ENCODE results near the gene ZC2HC1B.

Gene ZC2HC1B

GRCh38 chr6:143940011-143940597 lies 75.8 kb downstream of the ZC2HC1B start:
- TF ChIP-seq CTCF (IDR thresholded peaks at IDR 0.05; ENCODE audit: insufficient read depth, low read depth, low read length, missing control alignments) = peak; percentile 85
- H3K4me3 ChIP-seq (ENCODE audit: low read depth, low read length) = no peak overlapping the region
- peak; percentile 84 for DNase-seq (ENCODE audit: low read depth)

GRCh38 chr6:143941852-143942627 lies 77.8 kb downstream of the ZC2HC1B start:
- peak; percentile 80 for TF ChIP-seq CTCF (IDR thresholded peaks at IDR 0.05; ENCODE audit: insufficient read depth, low read depth, low read length, missing control alignments)
- DNase-seq (ENCODE audit: low read depth) = peak; percentile 83
- H3K4me3 ChIP-seq (ENCODE audit: low read depth, low read length) = no peak overlapping the region

- TF ChIP-seq CTCF (IDR thresholded peaks at IDR 0.05; ENCODE audit: insufficient read depth, low read depth, low read length, missing control alignments) = no peak
- no peak for DNase-seq (ENCODE audit: low read depth)
Observed at GRCh38 chr6:143948208-143948607, 83.9 kb downstream of the ZC2HC1B start.

GRCh38 chr6:143949535-143949934 lies 85.3 kb downstream of the ZC2HC1B start:
- no peak overlapping the region for H3K4me3 ChIP-seq (ENCODE audit: low read depth, low read length)
- DNase-seq (ENCODE audit: low read depth) = no peak
- TF ChIP-seq CTCF (IDR thresholded peaks at IDR 0.05; ENCODE audit: insufficient read depth, low read depth, low read length, missing control alignments) = no peak

More at GRCh38 chr6:143948208-143948607, 83.9 kb downstream of the ZC2HC1B start:
- no peak overlapping the region for H3K4me3 ChIP-seq (ENCODE audit: low read depth, low read length)

GRCh38 chr6:143949962-143950361 lies 85.7 kb downstream of the ZC2HC1B start:
- H3K4me3 ChIP-seq (ENCODE audit: low read depth, low read length) = no peak overlapping the region
- no peak for TF ChIP-seq CTCF (IDR thresholded peaks at IDR 0.05; ENCODE audit: insufficient read depth, low read depth, low read length, missing control alignments)

GRCh38 chr6:143950875-143951274 lies 86.6 kb downstream of the ZC2HC1B start:
- no peak for DNase-seq (ENCODE audit: low read depth)
- no peak overlapping the region for H3K4me3 ChIP-seq (ENCODE audit: low read depth, low read length)
- no peak for TF ChIP-seq CTCF (IDR thresholded peaks at IDR 0.05; ENCODE audit: insufficient read depth, low read depth, low read length, missing control alignments)

More at GRCh38 chr6:143949962-143950361, 85.7 kb downstream of the ZC2HC1B start:
- DNase-seq (ENCODE audit: low read depth) = no peak

Data from GM12865 (cell line).